HUDEP-2 (cell line): ENCODE results near the gene POLE4.

Experiments
- DNase-seq, 76 experiments: peaks; one replicate each; lab custom pipeline; 2025; ENCODE audit not compliant: unreplicated experiment in 76 of 76; lab: John Stamatoyannopoulos, UW

Gene POLE4, protein sequence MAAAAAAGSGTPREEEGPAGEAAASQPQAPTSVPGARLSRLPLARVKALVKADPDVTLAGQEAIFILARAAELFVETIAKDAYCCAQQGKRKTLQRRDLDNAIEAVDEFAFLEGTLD

GRCh38 chr2:74958274-74959105 is at the start of gene POLE4:
POLE4 (plus strand) TSS chr2:74958643; CDS start chr2:74958680, 37 bp downstream.
- DNase-seq: peak in 75 of 76 experiments; percentile 44 to 95 (median 88)

DNA sequence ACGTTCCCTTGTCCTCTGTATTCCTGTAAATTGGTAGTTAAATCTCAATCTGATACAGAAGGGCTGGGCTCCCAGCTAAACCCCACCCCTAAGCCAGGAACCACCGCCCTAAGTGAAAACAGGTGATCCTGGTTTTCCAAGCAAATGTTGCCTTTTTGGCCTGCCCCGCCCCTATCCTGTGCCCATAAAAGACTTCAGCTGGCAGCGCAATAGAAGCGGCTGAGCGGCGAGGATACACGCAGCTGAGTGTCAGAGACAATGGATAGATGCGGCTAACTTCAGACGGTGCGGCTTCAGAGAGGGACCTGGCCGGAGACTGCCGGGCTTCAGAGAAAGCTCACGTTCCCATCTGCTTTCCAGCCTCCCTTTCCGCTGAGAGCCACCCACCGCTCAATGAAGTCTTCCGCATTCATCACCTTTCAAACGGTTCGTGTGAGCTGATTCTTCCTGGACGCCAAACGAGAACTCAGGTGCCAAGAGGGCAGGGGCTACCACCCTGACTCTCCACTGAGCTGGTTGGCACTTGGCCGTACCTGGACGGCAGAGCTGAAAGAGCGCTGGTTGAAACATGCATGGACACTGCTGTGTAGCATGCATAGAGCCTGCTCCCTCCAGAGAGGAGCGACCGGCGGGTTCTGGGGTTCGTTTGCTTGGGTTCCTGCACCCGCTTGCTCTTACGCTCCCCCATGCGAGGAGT is 49.5 kb upstream of the POLE4 start:
- no peak for DNase-seq

DNA sequence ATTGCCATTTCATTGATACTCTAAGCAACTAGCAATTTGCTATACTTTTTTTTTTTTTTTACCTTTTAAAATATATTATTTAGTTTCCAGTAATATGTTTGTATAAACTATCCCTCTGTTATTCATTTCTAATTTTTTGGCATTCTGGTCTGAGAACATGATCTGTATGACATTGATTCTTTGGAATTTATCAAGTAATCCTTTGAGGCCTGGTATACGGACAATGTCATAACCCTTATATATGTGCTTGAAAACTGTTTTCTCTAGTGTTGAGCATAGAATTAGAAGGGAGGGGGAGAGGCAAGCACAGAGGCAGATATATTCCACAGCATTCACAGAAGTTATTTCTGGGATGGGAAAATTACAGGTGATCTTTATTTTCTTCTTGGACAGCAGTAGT is 48.2 kb upstream of the POLE4 start:
- DNase-seq: no peak

DNA sequence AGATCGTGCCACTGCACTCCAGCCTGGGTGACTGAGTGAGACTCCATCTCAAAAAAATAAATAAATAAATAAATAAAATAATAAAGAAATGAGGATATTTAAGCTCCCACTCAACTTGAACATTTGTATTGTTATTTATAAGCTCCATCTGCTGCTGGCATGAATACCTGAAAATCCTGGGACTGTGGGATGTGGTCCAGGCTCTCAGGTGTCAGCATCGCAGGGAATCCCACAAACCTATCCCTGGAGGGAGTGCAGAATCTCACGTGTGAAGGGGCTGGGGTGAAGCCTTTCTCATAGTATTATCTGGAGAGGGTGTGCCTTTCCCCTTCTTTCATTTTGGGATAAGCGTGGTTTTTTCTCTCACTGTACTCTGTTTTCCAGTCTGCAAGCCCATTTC is 47.4 kb upstream of the POLE4 start:
- DNase-seq: no peak

DNA sequence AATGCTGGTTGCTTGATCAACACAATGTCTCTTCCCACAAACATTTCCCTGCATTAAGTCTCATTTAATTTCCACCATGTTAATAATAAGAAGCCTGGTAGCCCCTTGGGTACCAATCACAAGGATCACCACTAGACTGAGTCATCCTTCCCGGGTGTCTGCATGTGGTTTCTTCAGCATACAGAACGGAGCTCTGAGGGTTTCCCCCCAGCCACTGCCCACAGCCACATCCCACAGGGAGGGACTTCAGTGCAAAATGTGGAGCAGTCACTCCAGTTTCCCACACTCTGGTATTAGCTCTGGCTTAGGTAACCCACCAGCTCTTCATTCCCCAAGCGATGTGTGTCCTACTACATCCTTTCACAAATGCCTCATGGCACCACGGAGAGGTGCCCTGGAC is 42.7 kb upstream of the POLE4 start:
- no peak for DNase-seq

GRCh38 chr2:74916394-74916793 is 42.0 kb upstream of the POLE4 start:
- no peak for DNase-seq

- no peak for DNase-seq
Observed at GRCh38 chr2:74917702-74918619, 40.5 kb upstream of the POLE4 start.

DNA sequence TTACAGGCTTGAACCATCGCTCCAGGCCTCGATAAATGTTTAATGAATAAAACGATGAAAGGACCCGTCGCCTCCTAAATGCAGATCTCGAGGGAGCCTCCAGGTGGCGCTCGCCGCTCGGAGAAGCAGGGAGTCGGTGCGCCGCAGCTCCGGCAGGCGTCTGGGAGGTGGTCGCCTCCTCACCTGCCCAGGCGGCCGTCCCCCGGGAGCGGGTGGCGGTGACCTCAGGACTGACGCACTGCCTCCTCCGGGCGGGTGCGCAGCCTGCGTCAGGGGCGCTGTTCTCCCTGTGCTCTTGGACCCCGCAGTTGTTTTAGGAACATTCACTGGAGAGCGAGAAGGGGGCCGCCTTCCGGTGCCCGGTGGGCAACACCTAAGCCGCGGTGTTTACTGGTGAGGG is 38.6 kb upstream of the POLE4 start:
- peak in 51 of 76 experiments; percentile 1 to 73 (median 36) for DNase-seq

DNA sequence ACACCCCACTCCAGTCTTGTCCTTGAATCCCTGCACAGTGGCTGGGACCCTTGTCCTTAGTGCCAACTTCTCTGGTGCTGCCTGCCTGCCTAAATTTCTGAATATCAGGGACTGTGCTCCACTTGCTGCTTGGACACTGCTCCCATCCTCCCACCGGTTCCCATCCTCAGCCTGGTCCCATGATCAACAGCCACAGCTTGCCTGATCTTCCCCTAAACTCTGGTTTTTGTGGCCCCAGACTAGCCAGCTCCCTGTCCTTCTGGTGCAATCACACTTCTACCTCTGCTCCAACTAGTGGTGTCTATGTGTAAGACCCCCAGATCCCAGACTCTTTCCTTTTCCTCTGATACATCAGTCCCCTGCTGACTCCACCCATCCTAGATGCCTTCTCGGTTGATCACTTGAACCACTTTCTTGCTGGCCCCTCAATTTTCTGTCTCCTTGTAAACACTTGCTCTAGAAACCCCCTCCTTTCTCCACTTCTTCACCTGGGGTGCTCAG is 37.2 kb upstream of the POLE4 start:
- no peak for DNase-seq

DNA sequence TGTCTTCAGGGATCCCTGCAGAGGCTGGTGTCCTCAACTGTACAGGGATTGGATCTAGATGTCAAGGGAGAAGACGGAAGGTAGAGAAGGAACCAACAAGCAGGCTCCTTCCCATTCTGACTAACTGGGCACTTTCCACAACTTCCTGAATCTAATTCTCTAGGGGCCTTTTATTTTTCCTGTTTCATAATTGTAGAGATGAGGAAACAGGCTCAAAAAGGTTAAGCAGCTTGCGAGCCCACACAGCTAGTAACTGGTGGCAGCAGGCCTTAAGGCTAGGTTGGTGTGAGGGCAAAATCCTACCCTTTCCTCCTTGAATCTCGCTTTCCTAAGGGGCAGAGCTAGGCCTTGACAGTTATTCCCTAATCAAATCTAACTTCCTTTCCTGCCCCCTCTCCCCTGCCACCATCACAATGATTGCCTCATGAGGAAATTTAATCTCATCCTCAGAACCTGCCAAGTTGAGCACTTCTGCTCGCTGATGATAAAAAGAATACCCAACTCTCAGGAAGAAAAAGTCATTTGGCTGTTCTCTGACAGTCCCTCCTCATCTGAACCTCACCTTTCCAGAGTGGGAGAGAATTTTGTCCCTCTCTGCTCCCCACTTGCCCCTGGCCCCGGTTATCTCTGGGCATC is 35.7 kb upstream of the POLE4 start:
- peak in 10 of 76 experiments; percentile 7 to 44 (median 20) for DNase-seq

DNA sequence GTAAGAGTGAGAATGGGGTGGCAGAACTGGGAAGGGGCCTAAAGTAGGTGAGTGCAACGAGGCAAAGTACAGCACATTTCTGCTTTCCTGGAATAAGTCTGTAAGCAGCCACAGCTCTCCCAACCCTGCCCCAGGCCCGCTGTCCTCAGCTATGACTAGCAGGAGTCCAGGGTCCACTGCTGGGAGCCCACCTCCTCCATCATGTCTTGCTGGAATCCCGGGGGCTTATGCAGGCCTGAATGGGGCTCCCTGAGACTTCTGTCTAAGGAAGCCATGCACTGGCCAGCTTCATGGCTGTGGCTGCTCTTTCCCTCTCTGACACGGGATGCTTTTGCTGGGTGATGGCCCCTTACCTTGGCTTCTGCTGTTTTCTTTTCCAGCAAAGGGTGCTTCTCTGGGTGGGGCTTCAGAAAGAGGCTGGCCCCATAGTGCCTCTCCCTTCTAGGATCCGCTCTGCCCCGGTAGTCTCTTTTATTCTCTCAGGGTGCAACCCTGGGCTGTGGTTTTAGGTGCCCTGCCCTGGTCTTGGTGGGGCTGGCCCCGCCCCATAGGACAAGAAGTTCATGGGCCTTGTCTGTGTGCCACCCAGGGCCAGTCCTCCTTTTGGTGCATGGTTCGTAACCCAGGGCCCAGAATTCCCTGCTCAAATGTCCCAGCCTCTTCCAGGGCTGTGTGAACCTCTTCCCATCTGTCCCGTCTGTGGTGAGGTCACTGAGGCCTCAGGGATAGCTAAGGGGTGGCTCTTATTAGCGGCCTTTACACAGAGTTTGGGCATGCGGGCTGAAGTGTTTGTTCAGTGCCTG is 33.8 kb upstream of the POLE4 start:
- peak in 4 of 76 experiments; percentile 5 to 21 (median 6) for DNase-seq

DNA sequence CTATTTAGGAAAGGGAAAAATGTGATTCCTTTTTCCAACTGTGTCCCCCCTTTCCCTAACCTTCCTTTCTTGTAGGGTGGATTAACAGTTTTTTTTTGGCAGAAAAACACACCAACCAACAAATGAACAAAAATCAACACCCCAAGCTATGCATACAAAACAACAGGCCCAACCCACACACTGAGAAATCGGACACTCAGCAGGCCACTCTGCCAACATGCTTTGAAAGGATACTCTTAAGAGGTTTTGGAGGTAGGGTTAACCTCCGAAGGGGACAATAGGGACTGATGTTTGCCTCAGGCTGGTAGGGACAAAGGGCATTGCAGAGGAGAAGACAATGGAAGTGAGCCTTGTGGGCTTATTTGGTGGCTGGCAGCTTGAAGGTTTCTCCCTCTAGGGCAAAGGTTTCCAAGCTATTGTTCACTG is 33.1 kb upstream of the POLE4 start:
- no peak for DNase-seq

GRCh38 chr2:74927621-74928020 is 30.8 kb upstream of the POLE4 start:
- DNase-seq: peak in 1 of 76 experiments; percentile 1

GRCh38 chr2:74930811-74931486 is 27.5 kb upstream of the POLE4 start:
- no peak for DNase-seq

DNA sequence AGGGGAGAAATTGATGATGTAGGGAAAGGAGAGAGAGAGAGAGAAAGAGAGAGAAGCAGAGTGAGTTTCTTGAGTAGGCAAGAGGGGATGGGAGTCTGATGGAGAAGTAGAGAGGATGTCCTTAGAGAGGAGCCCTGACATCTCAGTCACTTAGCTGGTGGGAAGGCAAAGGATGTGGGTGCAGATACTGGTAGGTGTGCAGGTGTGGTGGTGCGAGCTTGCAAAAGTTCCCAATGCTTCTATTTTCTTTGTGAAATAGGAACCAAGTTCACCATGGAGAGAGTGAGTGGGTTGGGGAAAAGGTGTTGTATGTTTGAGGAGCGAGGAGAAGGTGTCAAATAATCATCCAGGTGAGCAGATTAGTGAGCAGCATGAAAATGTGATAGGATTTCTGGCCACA is 26.5 kb upstream of the POLE4 start:
- no peak for DNase-seq

DNA sequence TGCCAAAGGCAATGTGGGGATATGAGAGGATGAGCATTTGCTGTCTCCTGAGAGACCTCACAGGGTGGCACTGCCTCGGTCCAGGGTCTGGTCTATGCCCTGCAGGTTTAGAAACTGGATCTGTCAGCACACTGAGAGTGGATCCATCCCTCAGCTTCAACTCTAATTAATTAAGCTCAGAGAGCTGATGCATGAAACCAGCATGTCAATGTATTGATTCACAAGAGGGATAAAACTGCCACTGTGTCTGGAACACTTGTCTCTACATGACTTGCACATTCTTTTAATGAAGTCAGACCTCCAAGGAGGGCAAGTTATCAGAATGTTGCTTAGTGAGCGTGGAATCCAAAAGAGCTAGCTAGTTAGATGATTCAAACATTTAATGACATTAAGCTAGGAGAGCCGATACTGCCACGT is 22.5 kb upstream of the POLE4 start:
- no peak for DNase-seq

GRCh38 chr2:74937221-74937880 is 21.1 kb upstream of the POLE4 start:
- no peak for DNase-seq

DNA sequence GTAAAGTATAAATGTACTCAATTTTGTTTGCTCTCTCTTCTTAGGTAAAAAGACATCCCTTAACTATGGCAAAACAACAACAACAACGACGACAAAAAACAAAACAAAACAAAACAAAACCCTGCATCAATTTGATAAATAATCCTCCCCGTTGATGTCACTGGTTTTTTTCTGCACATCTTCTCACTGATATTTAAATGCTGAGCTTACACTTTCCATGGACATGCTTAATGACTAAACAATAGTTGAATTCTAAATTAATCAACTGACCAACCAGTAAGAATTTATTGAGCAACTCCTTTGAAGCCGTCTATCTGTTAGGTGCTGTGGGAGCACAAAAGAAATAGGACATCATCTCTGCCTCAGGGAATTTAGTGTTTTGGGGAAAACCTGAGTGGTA is 20.2 kb upstream of the POLE4 start:
- no peak for DNase-seq
